ENCODE measurements around the gene CLDN10.

Gene CLDN10, protein sequence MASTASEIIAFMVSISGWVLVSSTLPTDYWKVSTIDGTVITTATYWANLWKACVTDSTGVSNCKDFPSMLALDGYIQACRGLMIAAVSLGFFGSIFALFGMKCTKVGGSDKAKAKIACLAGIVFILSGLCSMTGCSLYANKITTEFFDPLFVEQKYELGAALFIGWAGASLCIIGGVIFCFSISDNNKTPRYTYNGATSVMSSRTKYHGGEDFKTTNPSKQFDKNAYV

DNA sequence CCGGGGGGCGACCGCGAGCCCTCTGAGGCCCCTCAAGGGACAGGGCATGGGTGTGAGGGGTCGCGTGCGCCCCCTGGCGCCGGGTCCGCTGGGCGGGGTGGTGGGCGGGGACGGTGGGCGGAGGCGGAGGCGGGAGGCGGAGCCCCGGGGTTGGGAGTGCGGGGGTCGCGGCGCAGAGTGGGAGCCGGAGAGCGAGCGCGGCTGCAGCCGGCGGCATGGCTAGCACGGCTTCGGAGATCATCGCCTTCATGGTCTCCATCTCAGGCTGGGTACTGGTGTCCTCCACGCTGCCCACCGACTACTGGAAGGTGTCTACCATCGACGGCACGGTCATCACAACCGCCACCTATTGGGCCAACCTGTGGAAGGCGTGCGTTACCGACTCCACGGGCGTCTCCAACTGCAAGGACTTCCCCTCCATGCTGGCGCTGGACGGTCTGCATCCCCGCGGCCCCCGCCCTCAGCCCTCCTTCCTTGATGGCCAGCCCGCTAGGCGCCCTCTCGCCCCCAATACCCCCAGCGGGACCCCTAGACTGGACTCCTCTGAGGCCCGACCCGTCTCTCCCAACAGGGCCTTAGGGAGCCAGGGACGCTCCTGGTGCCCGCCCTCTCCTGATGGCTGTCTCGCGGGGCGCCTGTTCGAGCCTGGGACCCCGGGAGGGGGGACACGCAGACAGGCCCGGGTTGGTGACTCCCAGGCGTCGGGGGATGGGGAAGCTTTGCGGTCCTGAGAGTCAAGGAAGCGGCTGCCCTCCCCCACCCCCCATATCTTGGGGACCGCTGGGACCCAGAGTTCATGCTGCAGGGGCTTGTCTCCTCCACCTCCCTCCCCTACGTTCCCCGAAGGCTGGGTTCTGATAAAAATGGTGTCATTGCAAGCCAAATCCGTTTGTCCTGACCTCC, at the start of gene CLDN10:
TSS of gene CLDN10 (plus strand) at position 182 of the 903 bp plus-strand sequence. CDS start at position 216, 34 bp downstream.
- no peak within 1 kb of the TSS for H3K27ac ChIP-seq (ENCODE audit: low read length)
- no peaks in the 10 kb centered on the region for H3K27me3 ChIP-seq (ENCODE audit: control insufficient read depth, insufficient read depth, low read length)
- no peaks in the 10 kb centered on the region for H3K9me3 ChIP-seq (ENCODE audit: control insufficient read depth, insufficient read depth, low read length)
- peak within 1 kb of the TSS; percentile 70 for H3K4me3 ChIP-seq (ENCODE audit: low read length)
- DNase-seq (ENCODE audit: low read depth, low spot score) = peak; percentile 50
- no peaks in the 10 kb centered on the region for H3K36me3 ChIP-seq (ENCODE audit: control insufficient read depth, insufficient read depth, low read length)
- peaks cover 3% of the 10 kb centered on the region; the same call in 1 of the 2 replicates for H3K4me1 ChIP-seq (ENCODE audit: control insufficient read depth, insufficient read depth, low read length)
- WGBS (ENCODE audit: insufficient coverage, insufficient read length) = no CpG with 5 or more reads among the region's 70 CpGs

DNA sequence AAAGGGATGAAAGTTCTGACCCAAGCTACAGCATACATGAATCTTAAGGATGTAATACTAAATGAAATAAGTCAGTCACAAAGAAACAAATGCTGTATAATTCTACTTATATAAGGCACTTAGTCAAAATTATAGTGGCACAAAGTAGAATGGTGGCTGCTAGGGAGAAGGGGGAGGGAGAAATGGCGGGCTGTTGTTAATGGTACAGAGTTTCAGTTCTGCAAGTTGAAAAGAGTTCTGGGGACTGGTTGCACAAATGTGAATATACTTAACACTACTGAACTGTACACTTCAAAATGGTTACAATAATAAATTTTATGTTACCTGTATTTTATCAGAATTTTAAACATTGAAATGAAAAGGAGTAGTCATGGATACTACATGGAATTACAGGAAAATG, 48.9 kb upstream of the CLDN10 start:
- no peak overlapping the region for H3K4me3 ChIP-seq (ENCODE audit: low read length)
- H3K9me3 ChIP-seq (ENCODE audit: control insufficient read depth, insufficient read depth, low read length) = no peaks in the 10 kb centered on the region
- no peak for DNase-seq (ENCODE audit: low read depth, low spot score)
- no peak overlapping the region for H3K27ac ChIP-seq (ENCODE audit: low read length)
- WGBS (ENCODE audit: insufficient coverage, insufficient read length) = no CpG with 5 or more reads among the region's 1 CpG
- H3K36me3 ChIP-seq (ENCODE audit: control insufficient read depth, insufficient read depth, low read length) = no peaks in the 10 kb centered on the region
- H3K27me3 ChIP-seq (ENCODE audit: control insufficient read depth, insufficient read depth, low read length) = no peaks in the 10 kb centered on the region
- no peaks in the 10 kb centered on the region for H3K4me1 ChIP-seq (ENCODE audit: control insufficient read depth, insufficient read depth, low read length)

DNA sequence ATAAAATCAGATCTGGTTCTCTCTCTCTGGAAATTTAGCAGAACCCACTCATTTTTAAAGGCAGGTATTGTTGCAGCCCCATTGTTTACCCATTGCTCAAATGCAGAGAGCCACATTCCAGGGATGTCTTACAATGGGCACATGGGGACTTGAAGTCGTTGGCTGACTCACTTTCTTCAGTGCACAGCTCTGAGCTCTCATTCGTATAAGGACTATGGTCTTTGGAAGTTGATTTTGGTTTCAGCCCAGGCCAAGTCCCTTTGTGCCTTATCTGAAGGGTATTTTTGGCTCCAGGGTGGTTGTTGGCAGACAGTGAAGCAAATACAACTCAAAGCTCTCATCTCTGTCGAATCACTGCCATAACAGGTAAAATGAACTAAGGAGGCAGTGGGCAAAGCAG, 47.3 kb upstream of the CLDN10 start:
- H3K36me3 ChIP-seq (ENCODE audit: control insufficient read depth, insufficient read depth, low read length) = no peaks in the 10 kb centered on the region
- H3K27me3 ChIP-seq (ENCODE audit: control insufficient read depth, insufficient read depth, low read length) = no peaks in the 10 kb centered on the region
- H3K4me1 ChIP-seq (ENCODE audit: control insufficient read depth, insufficient read depth, low read length) = no peaks in the 10 kb centered on the region
- no CpG with 5 or more reads among the region's 3 CpGs for WGBS (ENCODE audit: insufficient coverage, insufficient read length)
- H3K4me3 ChIP-seq (ENCODE audit: low read length) = no peak overlapping the region
- no peak for DNase-seq (ENCODE audit: low read depth, low spot score)
- H3K9me3 ChIP-seq (ENCODE audit: control insufficient read depth, insufficient read depth, low read length) = no peaks in the 10 kb centered on the region
- no peak overlapping the region for H3K27ac ChIP-seq (ENCODE audit: low read length)

DNA sequence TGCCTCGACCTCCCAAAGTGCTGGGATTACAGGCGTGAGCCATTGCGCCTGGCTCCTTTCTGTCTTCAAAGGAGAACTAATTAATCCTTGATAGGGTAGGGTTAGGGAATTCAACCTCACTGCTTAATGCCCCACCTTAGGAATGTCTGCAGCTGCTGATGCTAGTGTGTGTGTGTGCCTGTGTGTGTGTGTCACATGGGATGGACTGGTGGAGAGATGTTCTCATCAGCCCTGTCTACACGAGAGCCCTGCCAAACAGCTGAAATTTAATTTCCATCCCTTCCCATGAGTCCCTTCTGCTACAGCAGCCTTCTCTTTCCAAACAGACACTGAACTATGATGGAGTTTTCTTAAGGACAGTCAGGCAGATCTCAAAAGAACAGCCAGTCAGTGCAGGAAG, 46.5 kb upstream of the CLDN10 start:
- DNase-seq (ENCODE audit: low read depth, low spot score) = no peak
- no peaks in the 10 kb centered on the region for H3K36me3 ChIP-seq (ENCODE audit: control insufficient read depth, insufficient read depth, low read length)
- H3K4me3 ChIP-seq (ENCODE audit: low read length) = no peak overlapping the region
- H3K4me1 ChIP-seq (ENCODE audit: control insufficient read depth, insufficient read depth, low read length) = no peaks in the 10 kb centered on the region
- no CpG with 5 or more reads among the region's 4 CpGs for WGBS (ENCODE audit: insufficient coverage, insufficient read length)
- no peaks in the 10 kb centered on the region for H3K27me3 ChIP-seq (ENCODE audit: control insufficient read depth, insufficient read depth, low read length)
- no peak overlapping the region for H3K27ac ChIP-seq (ENCODE audit: low read length)
- H3K9me3 ChIP-seq (ENCODE audit: control insufficient read depth, insufficient read depth, low read length) = no peaks in the 10 kb centered on the region

DNA sequence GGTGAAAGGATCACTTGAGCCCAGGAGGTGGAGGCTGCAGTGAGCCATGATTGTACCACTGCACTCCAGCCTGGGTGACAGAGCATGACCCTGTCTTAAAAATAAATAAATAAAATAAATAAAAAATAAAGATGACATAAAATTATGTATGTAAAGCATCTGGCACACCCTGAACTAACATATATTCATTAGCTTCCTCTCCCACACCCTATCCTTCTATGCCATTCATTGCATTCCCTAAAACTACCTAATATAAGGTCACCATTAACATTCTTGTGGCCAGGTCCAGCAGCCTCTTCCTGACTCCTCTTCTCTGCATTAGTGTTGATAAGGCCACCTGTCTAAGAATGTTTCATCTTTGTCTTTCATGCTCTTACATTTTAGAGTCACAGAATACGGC, 44.5 kb upstream of the CLDN10 start:
- DNase-seq (ENCODE audit: low read depth, low spot score) = no peak
- Histone ChIP-seq H3K27me3 (ENCODE audit: control insufficient read depth, insufficient read depth, low read length) (no peaks in the 10 kb centered on the region), H3K27ac (ENCODE audit: low read length) (no peak overlapping the region), H3K9me3 (ENCODE audit: control insufficient read depth, insufficient read depth, low read length) (no peaks in the 10 kb centered on the region), H3K4me1 (ENCODE audit: control insufficient read depth, insufficient read depth, low read length) (no peaks in the 10 kb centered on the region), H3K4me3 (ENCODE audit: low read length) (no peak overlapping the region), H3K36me3 (ENCODE audit: control insufficient read depth, insufficient read depth, low read length) (no peaks in the 10 kb centered on the region)
- no CpG with 5 or more reads among the region's 1 CpG for WGBS (ENCODE audit: insufficient coverage, insufficient read length)

DNA sequence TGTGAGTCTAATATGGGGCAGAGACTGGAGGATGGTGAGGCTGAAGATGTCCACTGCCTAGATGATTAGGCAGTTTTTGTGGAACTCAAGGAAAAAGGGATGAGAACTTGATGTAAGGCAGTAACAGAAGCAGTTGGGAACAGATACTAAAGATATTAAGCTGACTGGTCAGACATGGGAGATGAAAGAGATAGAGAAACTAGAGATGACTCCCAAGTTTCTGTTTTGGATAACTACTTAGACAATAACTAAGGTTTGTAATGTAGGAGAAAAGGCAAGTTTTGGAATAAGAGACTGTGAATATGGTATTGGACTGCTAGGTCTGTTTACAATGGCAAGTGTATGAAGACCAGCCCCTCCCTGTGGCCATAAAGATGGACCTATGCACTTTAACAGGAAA, 43.5 kb upstream of the CLDN10 start:
- no peaks in the 10 kb centered on the region for H3K27me3 ChIP-seq (ENCODE audit: control insufficient read depth, insufficient read depth, low read length)
- no peak overlapping the region for H3K27ac ChIP-seq (ENCODE audit: low read length)
- no peaks in the 10 kb centered on the region for H3K9me3 ChIP-seq (ENCODE audit: control insufficient read depth, insufficient read depth, low read length)
- H3K4me3 ChIP-seq (ENCODE audit: low read length) = no peak overlapping the region
- no peak for DNase-seq (ENCODE audit: low read depth, low spot score)
- H3K4me1 ChIP-seq (ENCODE audit: control insufficient read depth, insufficient read depth, low read length) = no peaks in the 10 kb centered on the region
- no peaks in the 10 kb centered on the region for H3K36me3 ChIP-seq (ENCODE audit: control insufficient read depth, insufficient read depth, low read length)

DNA sequence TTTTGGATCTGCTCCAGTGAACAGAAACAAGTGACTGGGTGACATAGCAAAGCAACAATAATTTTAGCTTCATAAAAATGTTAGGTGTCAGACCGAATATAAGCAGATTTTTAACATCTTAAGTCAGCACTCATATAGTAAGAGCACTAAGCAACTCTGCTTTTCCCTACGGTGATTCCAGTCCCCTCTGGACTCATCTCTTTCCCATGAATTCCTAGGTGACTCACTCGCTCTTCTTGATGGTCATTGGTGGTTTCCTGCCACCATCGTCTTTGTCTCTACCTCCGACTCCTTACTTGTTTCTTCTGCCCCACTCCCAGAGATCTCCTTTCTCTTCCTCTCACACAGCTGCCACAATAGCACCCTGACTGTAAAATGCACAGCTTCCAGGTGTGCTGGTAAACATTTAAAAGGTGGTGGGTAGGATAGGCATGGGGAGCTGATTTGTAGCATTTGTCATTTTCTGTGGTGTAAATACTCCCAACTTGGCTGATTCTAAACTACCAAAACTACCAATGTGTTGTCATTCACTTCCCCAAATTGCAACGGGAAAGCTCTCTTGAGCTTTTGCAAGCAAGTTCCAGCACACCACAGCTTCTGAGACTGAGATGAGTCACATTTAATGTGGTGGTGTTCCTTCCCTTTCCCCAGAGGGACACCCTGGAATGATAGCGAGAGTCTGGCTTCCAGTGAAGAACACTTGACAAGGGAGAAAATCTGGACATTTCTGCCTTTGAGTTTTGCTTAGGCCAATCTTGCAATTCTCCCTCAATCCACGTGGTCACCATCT, 42.8 kb upstream of the CLDN10 start:
- no peaks in the 10 kb centered on the region for H3K9me3 ChIP-seq (ENCODE audit: control insufficient read depth, insufficient read depth, low read length)
- H3K27me3 ChIP-seq (ENCODE audit: control insufficient read depth, insufficient read depth, low read length) = no peaks in the 10 kb centered on the region
- no CpG with 5 or more reads among the region's 8 CpGs for WGBS (ENCODE audit: insufficient coverage, insufficient read length)
- DNase-seq (ENCODE audit: low read depth, low spot score) = no peak
- H3K36me3 ChIP-seq (ENCODE audit: control insufficient read depth, insufficient read depth, low read length) = no peaks in the 10 kb centered on the region
- H3K27ac ChIP-seq (ENCODE audit: low read length) = no peak overlapping the region
- no peak overlapping the region for H3K4me3 ChIP-seq (ENCODE audit: low read length)
- no peaks in the 10 kb centered on the region for H3K4me1 ChIP-seq (ENCODE audit: control insufficient read depth, insufficient read depth, low read length)

DNA sequence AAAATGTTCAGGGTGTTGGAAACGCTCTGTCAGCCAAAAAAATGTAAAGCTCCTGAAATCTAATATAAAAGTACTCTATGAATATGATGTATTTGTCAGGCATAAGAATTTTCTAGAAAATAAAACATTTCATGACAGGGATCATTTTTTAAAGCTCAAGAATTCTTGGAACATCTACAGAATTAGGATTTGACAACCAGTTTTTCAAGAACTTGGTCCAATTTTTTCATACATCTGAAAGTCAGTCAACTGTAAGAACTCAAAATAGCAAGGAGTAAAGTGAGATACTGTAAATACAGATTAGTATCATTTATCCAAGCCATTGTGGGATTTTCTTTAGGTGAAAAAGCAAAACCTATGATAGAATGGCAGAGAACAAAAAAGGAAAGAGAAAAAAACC, 41.6 kb upstream of the CLDN10 start:
- Histone ChIP-seq H3K4me1 (ENCODE audit: control insufficient read depth, insufficient read depth, low read length) (no peaks in the 10 kb centered on the region), H3K27ac (ENCODE audit: low read length) (no peak overlapping the region), H3K4me3 (ENCODE audit: low read length) (no peak overlapping the region), H3K36me3 (ENCODE audit: control insufficient read depth, insufficient read depth, low read length) (no peaks in the 10 kb centered on the region), H3K27me3 (ENCODE audit: control insufficient read depth, insufficient read depth, low read length) (no peaks in the 10 kb centered on the region), H3K9me3 (ENCODE audit: control insufficient read depth, insufficient read depth, low read length) (no peaks in the 10 kb centered on the region)
- no CpG with 5 or more reads among the region's 1 CpG for WGBS (ENCODE audit: insufficient coverage, insufficient read length)
- DNase-seq (ENCODE audit: low read depth, low spot score) = no peak

DNA sequence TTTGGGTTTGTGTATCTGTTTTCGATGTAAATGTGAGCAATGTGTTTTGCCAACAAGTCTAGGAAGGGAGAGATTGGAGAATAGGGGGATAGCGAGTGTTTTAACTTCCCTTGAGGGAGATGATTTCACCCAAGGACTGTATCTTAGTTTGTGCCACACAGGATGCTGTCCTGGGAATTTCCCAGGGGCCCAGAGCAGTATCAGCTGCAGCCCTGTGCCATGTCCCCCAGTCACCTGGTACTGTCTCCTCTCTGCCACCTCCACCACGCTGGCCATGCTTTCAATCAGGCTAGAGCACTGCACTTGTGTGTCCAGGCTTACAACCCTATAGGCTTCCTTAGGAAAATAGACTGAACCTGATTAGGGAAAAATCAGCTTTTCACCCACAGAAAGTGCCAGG, 40.1 kb upstream of the CLDN10 start:
- H3K27me3 ChIP-seq (ENCODE audit: control insufficient read depth, insufficient read depth, low read length) = no peaks in the 10 kb centered on the region
- WGBS (ENCODE audit: insufficient coverage, insufficient read length) = no CpG with 5 or more reads among the region's 3 CpGs
- no peak overlapping the region for H3K4me3 ChIP-seq (ENCODE audit: low read length)
- H3K36me3 ChIP-seq (ENCODE audit: control insufficient read depth, insufficient read depth, low read length) = no peaks in the 10 kb centered on the region
- H3K27ac ChIP-seq (ENCODE audit: low read length) = no peak overlapping the region
- DNase-seq (ENCODE audit: low read depth, low spot score) = no peak
- H3K4me1 ChIP-seq (ENCODE audit: control insufficient read depth, insufficient read depth, low read length) = no peaks in the 10 kb centered on the region
- H3K9me3 ChIP-seq (ENCODE audit: control insufficient read depth, insufficient read depth, low read length) = no peaks in the 10 kb centered on the region

DNA sequence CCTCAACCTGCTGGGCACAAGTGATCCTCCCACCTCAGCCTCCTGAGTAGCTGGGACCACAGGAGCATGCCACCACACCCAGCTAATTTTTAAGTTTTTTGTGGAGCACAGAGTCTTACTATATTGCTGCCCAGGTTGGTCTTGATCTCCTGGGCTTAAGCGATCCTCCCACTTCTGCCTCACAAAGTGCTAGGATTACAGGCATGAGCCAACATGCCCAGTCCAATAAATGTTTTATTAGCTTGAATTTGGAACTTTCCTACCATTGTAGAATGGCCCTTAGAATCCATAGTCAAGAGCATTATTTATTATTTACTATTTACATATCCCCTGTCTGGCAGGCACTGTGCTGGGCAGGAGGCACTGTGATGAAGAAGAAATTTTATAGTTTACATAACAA, 39.6 kb upstream of the CLDN10 start:
- DNase-seq (ENCODE audit: low read depth, low spot score) = no peak
- WGBS (ENCODE audit: insufficient coverage, insufficient read length) = no CpG with 5 or more reads among the region's 1 CpG
- Histone ChIP-seq H3K27ac (ENCODE audit: low read length) (no peak overlapping the region), H3K27me3 (ENCODE audit: control insufficient read depth, insufficient read depth, low read length) (no peaks in the 10 kb centered on the region), H3K4me3 (ENCODE audit: low read length) (no peak overlapping the region), H3K4me1 (ENCODE audit: control insufficient read depth, insufficient read depth, low read length) (no peaks in the 10 kb centered on the region), H3K36me3 (ENCODE audit: control insufficient read depth, insufficient read depth, low read length) (no peaks in the 10 kb centered on the region), H3K9me3 (ENCODE audit: control insufficient read depth, insufficient read depth, low read length) (no peaks in the 10 kb centered on the region)
